Subcutaneous adipose tissue (tissue), 4 donors: ENCODE measurements around the gene ATP8B4. TPM values are rescaled to one million over a fixed set of nuclear protein-coding genes. Genes with fewer than 3 reads are reported as not detected.

Experiments
- CTCF ChIP-seq: fragments of 450-650 bp; IDR thresholded peaks from one replicate; pipeline ENCODE4 v1.5.1; 2016; ENCODE audit warnings: low read depth, mild to moderate bottlenecking, control low read depth, antibody characterized with exemption, moderate library complexity
- total RNA-seq, 4 donors: library from RNA; depleted of rRNA; stranded (reverse); fragments of >200 nt; gene quantifications; one replicate each; pipeline ENCODE4 v1.1.0, GENCODE V29; 2016

The ATP8B4 gene
- total RNA-seq, 4 donors from 2014 or later = 39.9 to 75.3 (median 65.9) TPM

GRCh38 chr15:50009634-50010033, 109.4 kb downstream of the ATP8B4 start:
- TF ChIP-seq CTCF = no peak

GRCh38 chr15:50003786-50004334, 115.2 kb downstream of the ATP8B4 start:
- no peak for TF ChIP-seq CTCF

DNA sequence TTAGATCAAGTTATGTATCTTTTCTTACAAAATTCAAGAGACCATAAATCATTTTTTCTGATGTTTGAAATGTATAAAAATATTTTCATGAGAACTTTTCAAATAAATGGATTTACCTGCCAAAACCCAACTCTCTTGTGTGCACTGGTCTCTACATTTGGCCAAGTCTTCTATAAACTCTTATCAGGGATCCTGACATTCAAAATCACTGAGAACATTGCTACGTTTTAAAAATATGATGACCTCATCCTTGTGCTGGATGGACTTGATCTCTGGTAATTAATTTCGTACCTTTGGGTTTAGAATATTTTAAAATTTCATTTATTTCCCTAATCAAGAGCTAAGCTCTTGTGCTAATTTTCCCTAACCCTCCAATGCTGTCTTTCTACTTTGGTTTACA, 127.4 kb downstream of the ATP8B4 start:
- no peak for TF ChIP-seq CTCF

DNA sequence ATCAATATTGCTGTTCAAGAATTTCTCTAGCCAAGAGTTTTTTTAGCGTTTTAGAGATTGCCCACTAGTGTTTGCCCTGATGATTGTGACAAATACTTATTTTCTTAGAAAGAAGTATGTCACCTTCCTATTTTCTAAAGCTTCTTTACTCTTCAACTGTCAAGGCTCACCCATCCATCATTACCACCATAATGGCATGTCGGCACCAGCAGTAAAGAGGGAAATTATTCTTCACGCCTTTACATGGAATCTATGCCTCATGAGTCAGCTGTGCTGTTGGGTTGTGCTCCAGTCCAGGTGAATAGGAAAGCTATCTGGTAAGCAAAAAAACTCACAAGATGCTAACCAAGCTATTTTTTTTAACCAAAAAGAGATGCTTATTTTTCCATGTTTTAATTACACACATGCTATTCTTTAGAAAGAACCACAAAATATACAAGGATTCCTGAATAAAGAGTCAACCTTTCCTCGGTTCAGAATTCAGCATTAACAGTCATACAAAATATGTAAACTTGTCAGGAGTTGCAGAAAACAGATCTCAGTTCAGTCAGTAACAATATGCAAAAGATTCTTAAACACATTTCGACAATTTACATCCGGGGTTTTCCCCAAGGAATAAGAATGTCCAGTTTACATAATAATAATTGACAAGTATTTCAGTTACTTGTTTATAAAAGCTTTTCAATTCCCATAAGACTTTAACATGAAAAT, 128.0 kb downstream of the ATP8B4 start:
- no peak for TF ChIP-seq CTCF

DNA sequence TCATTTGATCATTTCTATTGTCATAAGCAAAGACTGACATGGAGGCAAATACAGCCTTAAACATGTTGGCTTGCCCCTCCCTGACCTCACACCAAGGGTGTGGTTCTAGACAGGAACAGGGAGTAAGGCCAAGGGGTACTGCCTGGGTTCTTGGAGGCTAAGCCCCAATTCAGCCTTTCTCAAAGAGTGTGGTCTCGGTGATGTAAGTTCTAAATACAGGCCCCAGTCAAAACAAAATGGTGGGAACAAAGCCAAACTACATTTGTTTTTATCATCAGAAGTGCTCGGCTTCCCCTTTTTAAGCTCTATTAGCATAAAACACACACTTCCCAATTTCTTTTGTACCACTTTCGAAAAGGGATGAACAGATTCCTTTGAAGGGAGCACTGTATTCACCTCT, 129.5 kb downstream of the ATP8B4 start:
- no peak for TF ChIP-seq CTCF

GRCh38 chr15:49988766-49989165, 130.3 kb downstream of the ATP8B4 start:
- no peak for TF ChIP-seq CTCF

DNA sequence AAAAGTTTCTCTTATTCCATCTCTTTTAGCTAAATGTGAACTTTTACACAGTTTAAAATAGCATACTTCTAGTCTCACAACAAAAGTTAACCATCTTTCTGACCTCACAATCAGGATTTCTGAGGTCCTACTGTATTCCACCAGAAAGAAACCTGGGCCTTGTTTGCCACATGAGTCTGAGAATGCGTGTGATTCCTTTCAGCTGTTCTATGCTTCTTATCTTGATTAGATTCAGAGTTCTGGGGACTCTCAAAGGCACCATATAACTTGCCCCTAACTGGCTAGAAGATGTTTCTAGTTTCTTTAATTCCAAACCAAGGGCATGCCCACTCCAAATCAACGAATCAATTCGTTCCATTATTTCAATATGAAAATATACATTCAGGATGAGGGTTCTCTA, 131.1 kb downstream of the ATP8B4 start:
- TF ChIP-seq CTCF = no peak
